GM20000 (cell line): ENCODE data around the gene RAB11FIP4.
"Not testable (repeated sequence)": the region's sequence is repeated elsewhere in the genome, so short reads cannot be mapped to it uniquely, and the experiment has no call there.

Experiments used
- DNase-seq: peaks from one replicate; pipeline ENCODE4 v3.0.0; 2012; ENCODE audit warnings: low spot score
- CTCF ChIP-seq: IDR thresholded peaks from 2 replicates; pipeline ENCODE4 v1.5.1; 2012; ENCODE audit warnings: mild to moderate bottlenecking, control low read depth; ENCODE audit errors: extremely low read depth, missing control alignments

RAB11FIP4 gene

GRCh38 chr17:31435581-31435980 lies 44.1 kb downstream of the RAB11FIP4 start:
- no peak for TF ChIP-seq CTCF
- no peak for DNase-seq

GRCh38 chr17:31437720-31438400 lies 46.4 kb downstream of the RAB11FIP4 start:
- no peak for DNase-seq
- no peak for TF ChIP-seq CTCF

- no peak for TF ChIP-seq CTCF
- no peak for DNase-seq
Observed at GRCh38 chr17:31439716-31440115, 48.2 kb downstream of the RAB11FIP4 start.

GRCh38 chr17:31442276-31442675 lies 50.8 kb downstream of the RAB11FIP4 start:
- TF ChIP-seq CTCF = no peak
- DNase-seq = no peak

- DNase-seq = not testable (repeated sequence)
Observed at GRCh38 chr17:31442856-31443255, 51.4 kb downstream of the RAB11FIP4 start.

GRCh38 chr17:31443386-31443785 lies 51.9 kb downstream of the RAB11FIP4 start:
- TF ChIP-seq CTCF = no peak
- DNase-seq = no peak

GRCh38 chr17:31444026-31444425 lies 52.6 kb downstream of the RAB11FIP4 start:
- no peak for TF ChIP-seq CTCF
- DNase-seq = no peak
